A549 (cell line): ENCODE results near the gene RPL29. TPM values are rescaled to one million over a fixed set of nuclear protein-coding genes. Genes with fewer than 3 reads are reported as not detected.

Source experiments
- ATAC-seq, 2 experiments: fragments of 200-7000 bp in 1 of 2; fragments of >200 bp in 1 of 2; cut with Nextera tagmentation in 1 of 2; cut with Tn5 transposase in 1 of 2; 3 replicates each; pipeline versions ENCODE4 v1.8.0 to v1.9.1; 2018 to 2020; ENCODE audit warnings: mild to moderate bottlenecking in 1 of 2, moderate library complexity in 1 of 2
- CTCF ChIA-PET: fragments of 300-600 bp; sonication (Branson Sonifier 250); formaldehyde crosslinking; extraction: SDS; loops from one replicate; lab custom pipeline; 2021; ENCODE audit warnings: antibody characterized with exemption, inconsistent platforms; lab: Yijun Ruan, JAX
- POLR2A ChIA-PET: fragments of 350-600 bp; formaldehyde crosslinking; extraction: SDS; loops from one replicate; lab custom pipeline; 2021; ENCODE audit warnings: antibody characterized with exemption, inconsistent platforms; lab: Yijun Ruan, JAX
- DNase-seq, 2 experiments: peaks; one replicate each; pipeline versions ENCODE4 v3.0.0 to v3.0.0-alpha.2; 2011 to 2016; ENCODE audit warnings: low read depth in 1 of 2, low spot score in 1 of 2
- FAIRE-seq: peaks from 2 replicates; lab custom pipeline; 2011; peaks lifted over from hg19 to GRCh38; lab: Jason Lieb, UNC
- H3K27ac ChIP-seq, 2 experiments: fragments of >200 bp; sonication (Bioruptor Twin); formaldehyde crosslinking; 3 replicates each; pipeline ENCODE4 v1.5.1; 2016 to 2017
- H3K4me1 ChIP-seq: fragments of >200 bp; sonication (Bioruptor Twin); formaldehyde crosslinking; 3 replicates; pipeline ENCODE4 v1.6.1; 2016
- H3K4me2 ChIP-seq: fragments of >200 bp; sonication (Bioruptor Twin); formaldehyde crosslinking; 3 replicates; pipeline ENCODE4 v1.6.1; 2016
- H3K4me3 ChIP-seq: fragments of >200 bp; sonication (Bioruptor Twin); formaldehyde crosslinking; 3 replicates; pipeline ENCODE4 v1.5.1; 2016
- H3K9me3 ChIP-seq: fragments of >200 bp; sonication (Bioruptor Twin); formaldehyde crosslinking; 3 replicates; pipeline ENCODE4 v1.6.1; 2016
- CBX2 ChIP-seq: fragments of 200-600 bp; sonication (generic); IDR thresholded peaks from 2 replicates; pipeline ENCODE4 v1.6.1; 2016; ENCODE audit warnings: low read depth, mild to moderate bottlenecking, borderline replicate concordance
- CBX8 ChIP-seq: fragments of 200-600 bp; sonication (generic); IDR thresholded peaks from 2 replicates; pipeline ENCODE4 v1.6.1; 2016
- CHD4 ChIP-seq: fragments of 200-600 bp; sonication (generic); IDR thresholded peaks from 2 replicates; pipeline ENCODE4 v1.6.1; 2016; ENCODE audit warnings: antibody characterized with exemption, mild to moderate bottlenecking, borderline replicate concordance
- CTCF ChIP-seq: fragments of >200 bp; sonication (Bioruptor Twin); formaldehyde crosslinking; IDR thresholded peaks from 3 replicates; pipeline ENCODE4 v1.5.1; 2016
- EP300 ChIP-seq, 2 experiments: fragments of >200 bp; sonication (Bioruptor Twin); formaldehyde crosslinking; IDR thresholded peaks; 2 replicates in 1 of 2; 3 replicates in 1 of 2; pipeline ENCODE4 v1.6.1; 2016 to 2017
- ESRRA ChIP-seq: fragments of 150-350 bp; IDR thresholded peaks from 2 replicates; pipeline ENCODE4 v1.6.1; 2014; ENCODE audit warnings: mild to moderate bottlenecking, low read length, borderline replicate concordance
- FOXS1 ChIP-seq: fragments of 250-450 bp; sonication (Bioruptor Pico); IDR thresholded peaks from 2 replicates; pipeline ENCODE4 v1.5.0; 2020; ENCODE audit warnings: mild to moderate bottlenecking, moderate library complexity
- HMGXB4 ChIP-seq: fragments of 250-450 bp; sonication (Bioruptor Pico); IDR thresholded peaks from 2 replicates; pipeline ENCODE4 v1.5.0; 2021; ENCODE audit warnings: mild to moderate bottlenecking, moderate library complexity, borderline replicate concordance
- JUN ChIP-seq, 2 experiments: fragments of >200 bp; sonication (Bioruptor Twin); formaldehyde crosslinking; IDR thresholded peaks; 2 replicates in 1 of 2; 3 replicates in 1 of 2; pipeline ENCODE4 v1.6.1; 2016 to 2017
- MAFK ChIP-seq: fragments of 450-650 bp; IDR thresholded peaks from 2 replicates; pipeline ENCODE4 v1.6.1; 2014; ENCODE audit not compliant: partially characterized antibody
- MYC ChIP-seq: IDR thresholded peaks from 2 replicates; pipeline ENCODE4 v1.6.1; 2012; ENCODE audit warnings: mild to moderate bottlenecking, inconsistent platforms, low read length, improper control_type of control experiment, borderline replicate concordance
- PBX3 ChIP-seq: IDR thresholded peaks from 2 replicates; pipeline ENCODE4 v1.6.1; 2012
- POLR2AphosphoS2 ChIP-seq: conservative IDR thresholded peaks from 2 replicates; pipeline ENCODE4 v1.6.1; 2012; ENCODE audit warnings: low read length, improper control_type of control experiment, inconsistent platforms
- RARB ChIP-seq: fragments of 250-450 bp; sonication (Bioruptor Pico); IDR thresholded peaks from 2 replicates; pipeline ENCODE4 v1.8.0; 2021; ENCODE audit warnings: mild to moderate bottlenecking, moderate library complexity
- RCOR1 ChIP-seq: fragments of 150-350 bp; IDR thresholded peaks from 2 replicates; pipeline ENCODE4 v1.6.1; 2014; ENCODE audit warnings: antibody characterized with exemption, low read length, low read depth
- RNF2 ChIP-seq: fragments of 200-600 bp; sonication (generic); IDR thresholded peaks from 2 replicates; pipeline ENCODE4 v1.6.1; 2016; ENCODE audit warnings: low read depth, mild to moderate bottlenecking, antibody characterized with exemption, moderate library complexity, borderline replicate concordance
- SMC3 ChIP-seq: fragments of >200 bp; sonication (Bioruptor Twin); formaldehyde crosslinking; IDR thresholded peaks from 3 replicates; pipeline ENCODE4 v1.6.1; 2018; ENCODE audit warnings: inconsistent platforms
- SREBF2 ChIP-seq: fragments of 450-650 bp; IDR thresholded peaks from 2 replicates; pipeline ENCODE4 v1.6.1; 2014; ENCODE audit warnings: mild to moderate bottlenecking, moderate library complexity
- TFCP2L1 ChIP-seq: fragments of 250-450 bp; sonication (Bioruptor Pico); IDR thresholded peaks from 2 replicates; pipeline ENCODE4 v1.5.0; 2021; ENCODE audit warnings: mild to moderate bottlenecking
- ZC3H11A ChIP-seq: fragments of 450-650 bp; IDR thresholded peaks from 2 replicates; pipeline ENCODE4 v1.6.1; 2014; ENCODE audit warnings: antibody characterized with exemption, mild to moderate bottlenecking
- ZFP36 ChIP-seq: fragments of 450-650 bp; IDR thresholded peaks from 2 replicates; pipeline ENCODE4 v1.6.1; 2014; ENCODE audit warnings: borderline replicate concordance; ENCODE audit not compliant: partially characterized antibody
- ZNF302 ChIP-seq: fragments of 250-450 bp; sonication (Bioruptor Pico); IDR thresholded peaks from 2 replicates; pipeline ENCODE4 v1.9.0; 2021; ENCODE audit warnings: inconsistent platforms, mild to moderate bottlenecking, moderate library complexity
- WGBS: methylation state at CpG from one replicate; pipeline ENCODE4 v1.1.6; 2017; ENCODE audit errors: missing lambda C conversion rate; 5-methylcytosine and 5-hydroxymethylcytosine counted together
- polyA plus RNA-seq, 4 experiments: library from polyadenylated mRNA; depleted of rRNA in 3 of 4; stranded (reverse); fragments of >200 nt; fragmentation: RNase III in 1 of 4; extraction: RNeasy Plus Mini Kit Qiagen cat#74134 plus additional on column Dnase treatment in 1 of 4; gene quantifications; 2 replicates in 3 of 4; 3 replicates in 1 of 4; pipeline ENCODE4 v1.2.3, GENCODE V29; 2011 to 2017
- TF ChIP-seq, protein P1 (sequence below): IDR thresholded peaks from 2 replicates; pipeline ENCODE4 v1.6.1; 2012
- TF ChIP-seq, protein P2 (sequence below): fragments of 250-450 bp; sonication (Bioruptor Pico); IDR thresholded peaks from 2 replicates; pipeline ENCODE4 v1.5.0; 2020; ENCODE audit warnings: low read depth, mild to moderate bottlenecking, moderate library complexity

RPL29 gene
- polyA plus RNA-seq, 2 of the 4 experiments (the other 2 are of a cell fraction): 808 to 1,152 TPM

GRCh38 chr3:51982838-51983577 lies 12.7 kb downstream of the RPL29 start, which contains the start of gene ACY1 (continued):
- TF ChIP-seq HMGXB4 (CRISPR knock-in tag): no peak
- TF ChIP-seq TFCP2L1: no peak
- TF ChIP-seq RARB (CRISPR knock-in tag): no peak
- no peak for TF ChIP-seq ZC3H11A

- Histone ChIP-seq H3K9me3 (no peaks in the 10 kb centered on the region), H3K4me1 (peaks cover 32% of the 10 kb centered on the region), H3K27ac (peak overlapping the region; percentile 80 to 97), H3K4me2 (peak overlapping the region; percentile 74), H3K4me3 (peak overlapping the region; percentile 51)
- POLR2A ChIA-PET: interaction anchor here (1.0 to 3.3 kb wide), 6 partner anchors 9 to 172 kb away, joined by 3 to 32 read pairs (median 14); partner anchors contain the start of genes ABHD14B, DUSP7, PARP3 and RPL29
- TF ChIP-seq SREBF2: no peak
- TF ChIP-seq PBX3: no peak
- TF ChIP-seq, protein P1, sequence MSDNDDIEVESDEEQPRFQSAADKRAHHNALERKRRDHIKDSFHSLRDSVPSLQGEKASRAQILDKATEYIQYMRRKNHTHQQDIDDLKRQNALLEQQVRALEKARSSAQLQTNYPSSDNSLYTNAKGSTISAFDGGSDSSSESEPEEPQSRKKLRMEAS: peak; percentile 33; the same call in 1 of the 2 replicates
- TF ChIP-seq ZNF302 (CRISPR knock-in tag): no peak
- TF ChIP-seq FOXS1 (CRISPR knock-in tag): no peak
- TF ChIP-seq, protein P2, sequence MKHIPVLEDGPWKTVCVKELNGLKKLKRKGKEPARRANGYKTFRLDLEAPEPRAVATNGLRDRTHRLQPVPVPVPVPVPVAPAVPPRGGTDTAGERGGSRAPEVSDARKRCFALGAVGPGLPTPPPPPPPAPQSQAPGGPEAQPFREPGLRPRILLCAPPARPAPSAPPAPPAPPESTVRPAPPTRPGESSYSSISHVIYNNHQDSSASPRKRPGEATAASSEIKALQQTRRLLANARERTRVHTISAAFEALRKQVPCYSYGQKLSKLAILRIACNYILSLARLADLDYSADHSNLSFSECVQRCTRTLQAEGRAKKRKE (CRISPR knock-in tag): no peak
- TF ChIP-seq SMC3: no peak
- TF ChIP-seq CBX2: no peak
- no peak; the same call in 1 of the 2 replicates for TF ChIP-seq CHD4
- 0 out of 2 replicates have a peak, but pooled peaks have one; percentile 50 for TF ChIP-seq ESRRA
- TF ChIP-seq EP300 (IDR thresholded peaks at IDR 0.05): no peak
- no peak for TF ChIP-seq ZFP36
- TF ChIP-seq ZC3H11A: no peak
- TF ChIP-seq CBX8: no peak
- peak; percentile 52; the same call in 1 of the 2 replicates for TF ChIP-seq MYC
- TF ChIP-seq POLR2AphosphoS2: no peak
- no peak for TF ChIP-seq JUN (IDR thresholded peaks at IDR 0.05)
- no peak for TF ChIP-seq RNF2
- peak; percentile 59 for TF ChIP-seq MAFK
- no peak for TF ChIP-seq RCOR1
- no peak for TF ChIP-seq HMGXB4 (CRISPR knock-in tag)
- peak; percentile 47 for TF ChIP-seq CTCF
- DNase-seq (peak; percentile 82 to 95), FAIRE-seq (no peak), ATAC-seq (peak; percentile 79 to 80)
- WGBS: 3% methylated on average over 4 of the region's 4 CpGs
- CTCF ChIA-PET: interaction anchor here (0.8 to 5.0 kb wide), 12 partner anchors 9 to 180 kb away, joined by 3 to 53 read pairs (median 6); partner anchors contain the start of genes ABHD14A, ABHD14B, PARP3 and PCBP4
Measured at GRCh38 chr3:51982352-51982837, 13.3 kb downstream of the RPL29 start.
